HG02610 (cell line): ENCODE results near the gene MAF.
A peak's percentile ranks its signal among the peaks of the same experiment; 100 is the strongest.

Experiments used
- ATAC-seq: cut with Tn5 transposase; IDR thresholded peaks from one replicate; pipeline ENCODE4 v1.9.1; 2021; ENCODE audit warnings: mild to moderate bottlenecking, moderate library complexity; ENCODE audit not compliant: unreplicated experiment

Gene MAF

GRCh38 chr16:79613009-79613408, 12.5 kb upstream of the MAF start:
- no peak for ATAC-seq

- ATAC-seq, result no peak
Observed at GRCh38 chr16:79612207-79612606, 11.7 kb upstream of the MAF start.

- ATAC-seq, result no peak
Observed at GRCh38 chr16:79610771-79611170, 10.2 kb upstream of the MAF start.

GRCh38 chr16:79609861-79610260, 9.3 kb upstream of the MAF start:
- no peak for ATAC-seq

GRCh38 chr16:79608976-79609375, 8.4 kb upstream of the MAF start:
- ATAC-seq, result no peak

- ATAC-seq, result no peak
Observed at GRCh38 chr16:79607587-79607986, 7.0 kb upstream of the MAF start.

- ATAC-seq, result no peak
Observed at GRCh38 chr16:79605999-79606398, 5.5 kb upstream of the MAF start.

- ATAC-seq, result no peak
Observed at GRCh38 chr16:79603055-79603454, 2.5 kb upstream of the MAF start.

GRCh38 chr16:79602628-79603014, 2.1 kb upstream of the MAF start:
- ATAC-seq, result no peak

- no peak for ATAC-seq
Observed at GRCh38 chr16:79601931-79602627, 1.5 kb upstream of the MAF start.

GRCh38 chr16:79601092-79601930, 774 bp upstream of the MAF start:
- ATAC-seq, result no peak

- peak; percentile 32 for ATAC-seq
Observed at GRCh38 chr16:79599837-79600637, 500 bp downstream of the MAF start.

- ATAC-seq, result no peak
Observed at GRCh38 chr16:79599256-79599836, 1.2 kb downstream of the MAF start.

- no peak for ATAC-seq
Observed at GRCh38 chr16:79598348-79599181, 2.0 kb downstream of the MAF start.

GRCh38 chr16:79598063-79598347, 2.5 kb downstream of the MAF start:
- no peak for ATAC-seq

- ATAC-seq, result no peak
Observed at GRCh38 chr16:79597277-79598062, 3.1 kb downstream of the MAF start.

- no peak for ATAC-seq
Observed at GRCh38 chr16:79595931-79596450, 4.5 kb downstream of the MAF start.

GRCh38 chr16:79595231-79595641, 5.3 kb downstream of the MAF start:
- ATAC-seq, result no peak

- no peak for ATAC-seq
Observed at GRCh38 chr16:79593754-79594153, 6.8 kb downstream of the MAF start.
